ENCODE data around the gene NUP37.

- TF ChIP-seq CTCF (IDR thresholded peaks at IDR 0.05) (peak in 1 of 4 experiments; percentile 22), POLR2A (IDR thresholded peaks at IDR 0.05) (peak; percentile 73)
Measured at GRCh38 chr12:102061560-102062418, 58.1 kb downstream of the NUP37 start, which contains the start of gene WASHC3.
